NCI-H345 treated with DMSO at 0.1 percent for 48 hours (cell line): Measurements from ENCODE around the gene NLGN1.
A peak's percentile ranks its signal among the peaks of the same experiment; 100 is the strongest.

Experiments
- DNase-seq: peaks from one replicate; lab custom pipeline; 2025; ENCODE audit not compliant: unreplicated experiment; lab: John Stamatoyannopoulos, UW

NLGN1 gene

GRCh38 chr3:173893835-173894234 is 496.3 kb downstream of the NLGN1 start:
- DNase-seq = no peak

DNA sequence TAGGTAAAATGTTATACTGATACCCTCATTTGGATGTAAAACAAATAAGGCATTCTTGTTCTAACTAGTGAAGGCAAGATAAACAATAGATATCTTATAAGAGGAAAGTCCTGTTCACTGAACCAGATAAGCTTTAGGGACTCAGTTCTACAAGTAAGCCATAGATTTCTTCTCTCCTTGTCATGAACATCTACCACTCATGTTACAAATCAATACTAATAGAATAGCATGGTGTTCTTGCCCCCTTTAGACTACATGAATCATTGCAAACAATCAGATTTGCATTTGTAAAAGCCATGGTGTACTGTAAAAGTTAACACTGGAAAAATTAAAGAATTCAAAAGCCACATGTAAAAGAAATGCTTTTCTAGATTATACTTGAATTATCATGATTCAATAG is 500.1 kb downstream of the NLGN1 start:
- DNase-seq = no peak

GRCh38 chr3:173901649-173902048 is 504.1 kb downstream of the NLGN1 start:
- DNase-seq = no peak

- no peak for DNase-seq
Measured at GRCh38 chr3:173902401-173902800, 504.9 kb downstream of the NLGN1 start.

- no peak for DNase-seq
Measured at GRCh38 chr3:173902871-173903270, 505.3 kb downstream of the NLGN1 start.

DNA sequence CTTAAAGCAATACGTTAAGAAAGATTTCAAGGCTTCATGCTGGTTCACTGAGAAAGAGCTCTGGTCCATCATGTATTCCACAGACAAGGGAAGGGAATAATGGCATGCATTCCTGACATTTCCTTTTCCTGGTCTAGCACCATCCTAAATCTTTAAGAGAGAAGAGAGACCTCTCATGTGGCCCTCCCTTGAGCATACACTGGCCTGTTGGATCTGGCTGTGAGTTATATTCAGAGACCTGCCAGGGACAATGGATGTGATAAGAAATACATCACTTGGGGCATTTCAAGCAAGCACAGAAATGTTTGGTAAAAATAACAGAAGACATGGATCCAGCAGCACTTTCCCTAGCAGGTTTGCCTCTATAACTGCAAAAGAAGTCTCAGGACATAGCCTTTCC is 507.8 kb downstream of the NLGN1 start:
- DNase-seq = no peak

GRCh38 chr3:173911446-173911845 is 513.9 kb downstream of the NLGN1 start:
- DNase-seq = no peak

DNA sequence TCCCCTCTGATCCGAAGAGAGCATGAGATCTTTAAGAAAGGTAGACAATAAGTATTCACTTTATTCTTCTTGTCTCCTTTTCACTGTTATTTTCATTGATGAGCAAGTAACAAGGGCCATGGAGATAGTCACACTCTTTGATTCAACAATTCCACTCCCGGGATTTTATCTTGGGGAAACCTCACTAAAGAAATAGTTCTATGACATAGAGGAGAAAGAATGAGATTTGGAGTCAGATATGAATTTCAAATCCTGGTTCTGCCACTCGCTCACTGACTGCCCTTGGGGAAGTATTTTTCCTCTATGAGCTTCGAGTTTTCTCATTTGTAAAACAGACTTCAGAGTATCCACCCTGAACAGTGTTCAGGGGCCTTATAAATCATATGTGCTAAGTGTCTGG is 514.6 kb downstream of the NLGN1 start:
- DNase-seq = no peak

DNA sequence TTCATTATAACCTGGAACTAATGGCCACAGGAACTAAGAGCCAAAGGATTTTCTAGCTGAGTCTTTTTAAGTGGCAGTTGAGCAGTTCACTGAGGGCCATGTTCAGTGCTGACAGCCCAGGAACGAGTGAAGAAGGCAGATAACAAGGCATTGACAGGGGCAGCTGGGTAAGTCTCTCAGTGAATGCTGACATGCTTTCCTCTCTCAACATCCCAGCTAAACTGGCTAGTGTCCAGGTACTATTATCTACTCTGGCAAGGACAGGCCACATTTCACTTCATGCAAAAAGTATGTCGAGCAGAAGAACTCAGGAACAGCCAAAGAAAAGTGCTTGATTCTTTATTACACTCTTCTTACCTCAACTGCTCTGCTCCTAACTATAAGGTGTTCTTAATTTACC is 515.9 kb downstream of the NLGN1 start:
- no peak for DNase-seq

GRCh38 chr3:173913974-173914421 is 516.5 kb downstream of the NLGN1 start:
- no peak for DNase-seq

DNA sequence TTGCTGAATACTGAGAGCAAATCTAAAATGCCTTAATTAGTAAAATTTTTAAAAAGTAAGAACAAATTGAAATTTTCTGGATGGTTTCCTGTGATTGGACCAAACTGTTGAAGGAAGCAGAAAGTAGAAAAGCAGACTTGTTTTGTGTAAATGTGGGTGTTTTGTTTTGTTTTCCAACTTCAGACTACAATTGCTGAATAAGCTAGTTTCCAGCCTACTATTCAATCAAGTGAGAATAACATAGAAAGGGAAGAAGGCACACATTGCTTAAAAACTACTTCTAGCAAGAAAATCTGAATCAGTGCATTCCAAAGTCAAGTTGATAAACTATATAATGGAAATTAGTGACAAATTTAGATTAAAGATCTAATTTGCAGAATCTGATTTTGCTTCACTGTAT is 519.3 kb downstream of the NLGN1 start:
- DNase-seq = no peak

GRCh38 chr3:173920386-173920785 is 522.8 kb downstream of the NLGN1 start:
- no peak for DNase-seq

GRCh38 chr3:173921732-173922131 is 524.2 kb downstream of the NLGN1 start:
- DNase-seq = no peak

DNA sequence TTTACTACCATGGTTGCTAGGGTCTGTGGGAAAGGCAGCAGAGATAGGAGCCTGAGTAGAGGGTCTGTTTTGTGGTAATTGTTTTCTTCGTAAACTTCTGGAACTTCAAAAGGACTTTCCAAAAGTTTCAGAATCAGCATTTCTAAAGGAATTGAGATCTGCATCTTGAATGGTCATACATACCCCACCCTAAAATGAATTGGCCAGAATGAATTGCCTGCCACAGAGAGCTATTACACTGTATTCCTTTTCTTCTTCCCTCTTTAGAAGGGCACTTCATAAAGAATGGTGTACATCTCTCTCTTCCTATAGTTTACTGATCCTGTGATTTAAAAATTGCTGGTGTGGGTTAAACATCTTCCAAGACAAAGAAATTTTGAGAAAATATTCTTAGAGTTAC is 525.7 kb downstream of the NLGN1 start:
- DNase-seq = no peak

GRCh38 chr3:173930251-173930650 is 532.7 kb downstream of the NLGN1 start:
- no peak for DNase-seq

GRCh38 chr3:173932624-173933023 is 535.1 kb downstream of the NLGN1 start:
- peak; percentile 11 for DNase-seq

DNA sequence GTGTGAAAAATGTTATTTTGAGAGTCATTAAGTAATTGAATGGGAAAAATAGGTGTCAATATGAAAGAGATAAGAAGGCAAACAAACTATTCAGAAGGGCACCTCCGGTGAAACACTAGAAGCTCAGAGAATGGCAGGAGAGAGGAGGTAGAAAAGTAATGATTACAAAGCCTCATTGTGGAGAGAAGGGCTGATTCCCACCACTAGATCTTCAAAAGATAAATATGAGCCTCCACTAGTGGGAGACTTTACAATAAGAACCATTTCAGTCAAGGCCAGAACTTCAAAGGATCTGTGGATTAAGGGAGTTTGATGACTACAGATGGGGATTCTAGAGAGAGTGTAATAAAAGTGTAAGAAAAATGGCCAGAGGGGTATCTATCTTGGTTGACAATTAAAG is 535.6 kb downstream of the NLGN1 start:
- no peak for DNase-seq

DNA sequence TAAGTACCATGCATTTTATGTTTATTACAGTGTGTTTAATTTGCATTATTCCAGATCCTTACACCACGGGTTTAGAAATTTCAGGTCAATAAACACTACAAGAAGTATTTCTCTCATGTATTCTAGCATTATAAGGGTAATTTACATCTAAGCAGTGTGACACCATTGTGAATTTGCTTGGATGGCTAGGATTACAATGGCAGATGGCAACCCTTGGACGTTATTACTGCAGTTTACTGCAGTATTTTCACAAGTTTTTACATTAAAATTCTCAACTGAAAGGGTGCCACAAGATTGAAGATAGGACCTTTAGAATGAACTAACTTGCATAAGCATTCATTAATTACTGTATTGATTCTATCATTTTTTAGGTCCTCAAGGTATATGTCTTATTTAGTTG is 538.8 kb downstream of the NLGN1 start:
- no peak for DNase-seq

GRCh38 chr3:173938159-173938558 is 540.6 kb downstream of the NLGN1 start:
- no peak for DNase-seq

- DNase-seq = no peak
Measured at GRCh38 chr3:173938616-173939015, 541.1 kb downstream of the NLGN1 start.

DNA sequence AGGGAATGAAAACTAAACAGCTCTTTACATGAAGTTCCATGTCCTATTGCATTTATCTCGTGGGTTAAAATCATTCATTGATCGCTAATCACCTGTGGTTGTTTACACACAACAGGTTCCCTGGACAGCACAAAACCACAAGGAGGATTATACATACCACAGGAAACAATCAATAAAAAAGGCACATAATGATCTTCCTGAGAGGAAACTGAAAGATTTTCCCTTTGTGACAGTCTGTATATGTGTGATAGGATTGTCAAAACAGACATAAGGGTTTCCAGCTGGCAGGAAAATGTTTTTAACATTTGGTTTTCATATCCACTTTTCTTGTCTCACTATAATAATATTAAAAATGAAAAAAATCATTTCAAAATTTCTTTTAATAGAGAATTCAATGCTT is 541.8 kb downstream of the NLGN1 start:
- no peak for DNase-seq

DNA sequence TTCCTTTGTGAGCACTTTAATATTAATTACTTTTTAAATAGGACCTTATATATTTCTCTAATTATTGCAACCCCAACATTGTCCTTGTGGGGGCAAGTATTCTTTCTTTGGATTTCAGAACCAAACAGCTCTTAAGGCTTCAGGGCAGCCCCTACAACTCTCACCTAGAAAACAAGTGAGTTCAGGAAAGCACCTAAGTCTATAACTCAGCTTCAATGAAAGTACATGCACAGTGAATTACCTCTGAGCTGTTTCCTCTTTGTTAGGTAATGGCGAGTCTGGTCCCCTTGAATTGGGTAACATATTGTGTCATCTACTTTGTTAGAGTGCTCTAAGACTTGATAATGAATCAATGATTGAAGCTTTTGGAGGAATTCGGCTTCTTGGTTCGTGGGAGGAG is 545.7 kb downstream of the NLGN1 start:
- no peak for DNase-seq

- DNase-seq = no peak
Measured at GRCh38 chr3:173945170-173945569, 547.6 kb downstream of the NLGN1 start.

GRCh38 chr3:173945806-173946205 is 548.3 kb downstream of the NLGN1 start:
- DNase-seq = no peak
